Activated CD4-positive, alpha-beta memory T cell treated with anti-CD3 and anti-CD28 coated beads for 36 hours (primary cell): ENCODE measurements around the gene ANKRD39. TPM values are rescaled to one million over a fixed set of nuclear protein-coding genes. Genes with fewer than 3 reads are reported as not detected.

Source experiments
- CTCF ChIA-PET: fragments of 350-600 bp; sonication (Branson Sonifier 250); formaldehyde crosslinking; loops from one replicate; lab custom pipeline; 2021; ENCODE audit warnings: antibody characterized with exemption, inconsistent platforms; lab: Charles Lee
- POLR2A ChIA-PET: fragments of 350-600 bp; sonication (Branson Sonifier 250); formaldehyde crosslinking; loops from one replicate; lab custom pipeline; 2021; ENCODE audit warnings: antibody characterized with exemption; lab: Charles Lee
- DNase-seq: peaks from one replicate; pipeline ENCODE4 v3.0.0-alpha.2; 2020
- H3K27ac Mint-ChIP-seq: one replicate; pipeline ENCODE4 v1.8.0; 2021; ENCODE audit warnings: mixed read lengths
- H3K27me3 Mint-ChIP-seq: one replicate; pipeline ENCODE4 v1.8.0; 2021; ENCODE audit warnings: mixed read lengths
- H3K36me3 Mint-ChIP-seq: one replicate; pipeline ENCODE4 v1.8.0; 2021; ENCODE audit warnings: mixed read lengths
- H3K4me1 Mint-ChIP-seq: one replicate; pipeline ENCODE4 v1.8.0; 2021; ENCODE audit warnings: low read depth, mixed read lengths
- H3K4me3 Mint-ChIP-seq: one replicate; pipeline ENCODE4 v1.8.0; 2021; ENCODE audit warnings: mild to moderate bottlenecking, mixed read lengths
- H3K9me3 Mint-ChIP-seq: one replicate; pipeline ENCODE4 v1.8.0; 2021; ENCODE audit warnings: mixed read lengths
- intact Hi-C: fragments of 100-400 bp; cut with micrococcal nuclease; formaldehyde crosslinking; loops from one replicate; pipeline ENCODE4 v1.15.1; 2023
- total RNA-seq, 2 experiments: library from RNA; stranded (reverse); gene quantifications; one replicate each; pipeline ENCODE4 v1.2.3, GENCODE V29; 2021

Gene ANKRD39
- total RNA-seq, 2 experiments from 2014 or later: 29.0 to 35.1 TPM

DNA sequence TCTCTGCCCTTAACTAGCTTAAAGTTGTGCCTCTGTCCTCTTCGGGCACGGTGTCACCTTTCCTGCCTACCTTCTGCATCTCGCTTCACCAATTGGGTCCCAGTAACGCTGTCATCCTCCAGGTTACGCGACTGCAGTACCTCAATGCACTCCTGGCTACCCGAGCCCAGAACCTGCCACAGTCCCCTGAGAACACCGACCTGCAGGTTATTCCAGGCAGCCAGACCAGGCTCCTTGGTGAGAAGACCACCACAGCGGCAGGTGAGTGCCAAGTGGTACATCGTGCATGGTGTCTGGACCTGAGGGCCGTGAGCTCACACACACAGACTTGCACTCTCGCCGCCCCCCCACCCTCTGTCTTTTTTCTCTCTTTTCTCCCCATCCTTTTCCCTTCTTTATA, 28.9 kb downstream of the ANKRD39 start:
- no peak for DNase-seq
- H3K27me3 Mint-ChIP-seq: no peaks in the 10 kb centered on the region
- peaks cover 43% of the 10 kb centered on the region for H3K36me3 Mint-ChIP-seq
- H3K27ac Mint-ChIP-seq: no peak overlapping the region
- ChIA-PET POLR2A (no interaction called here), CTCF (no interaction called here)
- no peaks in the 10 kb centered on the region for H3K4me1 Mint-ChIP-seq
- no peaks in the 10 kb centered on the region for H3K9me3 Mint-ChIP-seq
- no peak overlapping the region for H3K4me3 Mint-ChIP-seq
- intact Hi-C loops: no loop called here

DNA sequence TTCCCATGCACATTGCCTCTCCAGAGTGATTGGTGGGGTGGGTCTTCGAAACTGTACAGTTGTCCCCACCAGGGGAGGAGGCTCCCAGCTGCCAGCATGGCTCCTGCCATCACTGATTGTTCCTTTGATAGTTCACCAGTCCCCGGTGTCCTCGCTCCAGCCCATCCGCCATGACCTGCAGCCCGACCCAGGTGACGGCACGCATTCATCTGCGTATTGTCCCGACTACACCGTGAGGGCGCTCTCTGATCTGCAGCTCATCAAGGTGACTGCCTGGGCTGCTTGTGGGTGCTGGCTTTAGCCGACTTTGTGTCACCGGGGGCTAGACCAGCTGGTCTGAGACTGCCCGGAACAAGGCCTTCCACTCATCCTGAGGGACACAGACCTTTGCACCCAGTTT, 29.4 kb downstream of the ANKRD39 start:
- intact Hi-C loops: no loop called here
- no peak for DNase-seq
- Mint-ChIP-seq H3K27me3 (no peaks in the 10 kb centered on the region), H3K9me3 (no peaks in the 10 kb centered on the region), H3K27ac (no peak overlapping the region), H3K4me1 (no peaks in the 10 kb centered on the region), H3K36me3 (peaks cover 41% of the 10 kb centered on the region), H3K4me3 (no peak overlapping the region)
- ChIA-PET CTCF (no interaction called here), POLR2A (no interaction called here)

DNA sequence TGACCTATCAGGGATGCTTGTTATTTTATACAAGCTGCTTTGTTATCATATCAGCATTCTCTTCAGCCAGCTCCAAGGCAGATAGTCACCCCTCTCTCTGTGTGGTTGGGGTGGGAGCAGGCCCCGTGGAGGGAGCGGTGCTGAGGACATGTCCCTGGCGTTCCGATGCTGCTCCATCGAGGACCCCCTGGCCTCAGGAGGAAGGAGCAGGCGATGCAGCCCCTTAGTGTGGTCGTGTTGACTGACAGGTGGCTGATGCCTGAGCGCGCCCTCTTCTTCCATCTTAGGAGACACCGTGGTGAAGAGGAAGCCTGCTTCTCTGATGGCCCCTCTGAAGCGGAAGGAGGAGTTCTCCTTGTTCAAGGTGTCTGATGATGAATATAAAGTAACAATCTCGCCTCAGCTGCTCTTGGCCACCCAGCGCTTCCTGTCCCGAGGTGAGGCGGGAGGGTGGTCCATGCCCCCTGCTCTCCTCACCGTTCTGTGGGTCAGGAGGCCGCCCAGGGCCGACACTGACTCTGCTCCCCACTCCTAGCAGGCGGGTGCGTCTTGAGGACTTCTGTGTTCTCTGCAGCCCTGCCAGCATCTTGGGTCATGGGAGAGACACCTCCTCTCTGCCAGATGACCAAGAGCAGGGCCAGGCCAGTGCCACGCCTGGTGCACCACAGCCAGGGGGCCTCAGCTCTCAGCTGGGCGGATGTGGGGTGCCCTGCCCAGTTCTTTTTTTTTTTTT, 31.1 kb downstream of the ANKRD39 start:
- no peak for DNase-seq
- H3K4me3 Mint-ChIP-seq: no peak overlapping the region
- H3K9me3 Mint-ChIP-seq: no peaks in the 10 kb centered on the region
- POLR2A ChIA-PET: no interaction called here
- H3K4me1 Mint-ChIP-seq: peaks cover under 1% of the 10 kb centered on the region
- intact Hi-C loops: no loop called here
- peaks cover 31% of the 10 kb centered on the region for H3K36me3 Mint-ChIP-seq
- H3K27me3 Mint-ChIP-seq: no peaks in the 10 kb centered on the region
- no peak overlapping the region for H3K27ac Mint-ChIP-seq
- CTCF ChIA-PET: no interaction called here

DNA sequence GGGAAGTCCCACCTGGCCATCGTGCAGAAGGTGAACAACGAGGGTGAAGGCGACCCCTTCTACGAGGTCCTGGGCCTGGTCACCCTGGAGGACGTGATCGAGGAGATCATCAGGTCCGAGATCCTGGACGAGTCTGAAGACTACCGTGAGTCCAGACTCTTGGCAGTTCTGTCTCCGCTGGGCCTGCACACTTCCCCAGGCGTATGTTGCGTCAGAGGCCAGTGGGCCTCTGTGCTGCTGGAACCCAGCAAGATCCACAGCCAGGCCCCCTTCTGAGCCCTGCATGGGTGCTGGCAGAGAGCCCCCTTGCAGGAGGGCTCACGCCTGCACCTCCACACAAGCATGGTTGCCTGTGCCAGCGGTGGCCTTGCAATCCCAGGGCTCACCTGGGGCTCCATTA, 32.8 kb downstream of the ANKRD39 start:
- intact Hi-C loops: no loop called here
- Mint-ChIP-seq H3K27me3 (no peaks in the 10 kb centered on the region), H3K4me1 (peaks cover 17% of the 10 kb centered on the region), H3K27ac (no peak overlapping the region), H3K9me3 (no peaks in the 10 kb centered on the region), H3K36me3 (peaks cover 21% of the 10 kb centered on the region), H3K4me3 (no peak overlapping the region)
- ChIA-PET CTCF (interaction anchor here (1.3 kb wide), 1 partner anchor 126 kb away, joined by 3 read pairs; no protein-coding TSS in a partner anchor), POLR2A (no interaction called here)
- DNase-seq: no peak

DNA sequence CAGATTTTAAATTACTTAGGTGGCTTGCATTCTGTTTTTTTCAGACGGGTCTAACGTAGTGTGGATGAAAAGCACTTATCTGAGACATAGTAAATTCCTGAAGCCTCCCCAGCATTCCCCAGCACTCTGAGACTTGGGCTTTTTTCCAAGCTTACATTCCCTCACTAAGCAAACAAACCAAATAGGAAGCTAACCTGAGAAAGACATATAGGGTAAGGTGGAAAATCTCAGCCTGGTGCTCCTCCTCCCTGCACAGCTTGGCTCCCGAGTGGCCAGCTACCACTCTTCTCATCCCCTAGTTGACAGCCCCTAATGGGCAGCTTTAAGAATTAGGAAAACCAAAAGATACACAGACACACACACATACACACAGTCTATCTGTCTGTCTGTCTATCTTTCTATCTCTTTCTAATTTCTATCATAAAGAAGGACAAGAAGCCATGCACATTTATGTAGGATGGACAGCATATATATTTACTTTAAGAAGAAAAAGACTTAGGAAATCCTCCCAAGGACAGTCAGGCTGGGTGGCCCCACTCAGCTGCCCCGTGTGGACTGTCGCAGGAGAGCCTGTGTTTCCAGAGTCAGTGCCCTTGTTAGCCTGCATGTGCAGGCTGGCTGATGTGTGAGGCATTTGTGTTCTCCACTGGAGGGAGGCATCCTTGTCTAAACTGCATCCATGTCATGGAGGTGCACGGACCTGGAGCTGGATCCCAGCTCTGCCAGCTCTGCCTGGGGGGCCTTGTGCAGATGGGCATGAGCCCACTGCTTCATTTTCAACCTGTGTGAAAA, 33.5 kb downstream of the ANKRD39 start:
- POLR2A ChIA-PET: no interaction called here
- Mint-ChIP-seq H3K27ac (peak overlapping the region; percentile 19), H3K4me1 (peaks cover 25% of the 10 kb centered on the region), H3K9me3 (no peaks in the 10 kb centered on the region), H3K27me3 (no peaks in the 10 kb centered on the region), H3K36me3 (peaks cover 17% of the 10 kb centered on the region), H3K4me3 (no peak overlapping the region)
- CTCF ChIA-PET: interaction anchor here (1.3 kb wide), 1 partner anchor 127 kb away, joined by 3 read pairs; no protein-coding TSS in a partner anchor
- no peak for DNase-seq
- intact Hi-C loops: no loop called here

DNA sequence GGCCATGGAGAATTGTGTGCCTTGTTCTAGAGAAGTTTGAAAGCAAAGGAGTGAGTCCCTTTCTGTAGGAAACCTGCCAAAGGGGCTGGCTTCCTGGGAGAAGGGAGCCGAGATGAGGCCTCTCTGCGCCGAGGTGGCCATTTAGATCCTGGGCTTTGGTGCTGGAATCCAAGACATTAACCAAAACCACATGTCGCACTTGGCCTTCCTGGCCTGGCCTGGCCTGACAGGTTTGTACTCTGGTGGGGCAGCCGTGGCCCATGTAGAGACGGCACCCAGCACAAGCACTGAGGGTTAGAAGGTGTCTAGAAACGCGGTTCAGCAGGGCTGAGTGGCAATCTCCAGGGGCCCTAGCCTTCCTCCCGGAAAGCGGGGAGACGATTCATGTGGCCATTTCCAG, 34.6 kb downstream of the ANKRD39 start:
- Mint-ChIP-seq H3K36me3 (peaks cover 13% of the 10 kb centered on the region), H3K4me3 (no peak overlapping the region), H3K27ac (no peak overlapping the region), H3K9me3 (no peaks in the 10 kb centered on the region), H3K4me1 (peaks cover 36% of the 10 kb centered on the region), H3K27me3 (no peaks in the 10 kb centered on the region)
- intact Hi-C loops: no loop called here
- POLR2A ChIA-PET: no interaction called here
- DNase-seq: no peak
- CTCF ChIA-PET: interaction anchor here (1.1 kb wide), 1 partner anchor 21 kb away, joined by 3 read pairs; no protein-coding TSS in a partner anchor

DNA sequence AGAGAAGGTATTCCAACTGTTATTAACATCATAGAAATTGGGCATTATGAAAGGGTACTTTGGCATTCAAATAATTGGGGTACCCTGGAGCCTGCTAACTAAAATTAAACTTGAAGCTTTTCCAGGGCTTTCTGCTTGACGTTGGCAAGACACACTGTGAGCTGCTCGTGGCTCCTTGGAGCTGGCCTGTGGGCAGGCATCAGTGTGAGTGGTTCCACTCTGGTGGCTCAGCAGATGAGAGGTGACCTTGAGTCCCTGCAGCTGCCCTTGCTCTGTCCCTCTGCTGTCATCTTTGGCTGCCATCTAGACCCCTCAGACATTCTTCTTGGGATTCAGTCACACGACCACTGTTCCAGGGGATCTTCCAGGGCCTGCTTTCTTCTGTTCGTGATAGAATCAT, 35.0 kb downstream of the ANKRD39 start:
- ChIA-PET CTCF (interaction anchor here (1.1 kb wide), 1 partner anchor 21 kb away, joined by 3 read pairs; no protein-coding TSS in a partner anchor), POLR2A (no interaction called here)
- no peaks in the 10 kb centered on the region for H3K27me3 Mint-ChIP-seq
- peaks cover 11% of the 10 kb centered on the region for H3K36me3 Mint-ChIP-seq
- intact Hi-C loops: no loop called here
- H3K4me1 Mint-ChIP-seq: peaks cover 40% of the 10 kb centered on the region
- no peaks in the 10 kb centered on the region for H3K9me3 Mint-ChIP-seq
- H3K4me3 Mint-ChIP-seq: no peak overlapping the region
- no peak for DNase-seq
- H3K27ac Mint-ChIP-seq: no peak overlapping the region

DNA sequence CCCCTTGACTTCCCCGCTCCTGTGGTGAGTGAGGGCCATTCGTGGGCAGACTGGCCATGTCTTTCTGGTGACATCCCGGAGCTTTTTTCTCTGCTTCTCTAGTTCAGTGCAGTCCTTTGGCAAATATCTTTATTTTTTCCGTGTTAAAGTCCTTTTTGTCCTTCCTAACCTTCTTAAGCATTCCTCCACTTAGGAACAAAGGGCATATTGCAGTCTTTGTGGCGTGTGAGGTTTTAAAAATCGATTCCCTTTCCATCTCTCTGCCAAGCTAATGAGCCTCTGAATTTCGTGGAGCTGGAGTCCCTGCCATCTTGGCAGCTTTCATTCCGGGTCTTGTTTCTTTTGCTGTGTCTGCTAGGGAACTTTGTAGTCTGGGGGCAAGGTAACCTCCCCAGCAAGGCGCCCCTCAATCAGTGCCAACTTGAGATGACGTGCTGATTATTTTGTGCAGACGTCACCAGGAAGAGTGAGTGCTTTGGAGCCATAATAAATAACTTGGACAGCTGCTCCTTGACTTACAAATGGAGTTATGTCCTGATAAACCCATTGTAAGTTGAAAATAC, 36.6 kb downstream of the ANKRD39 start:
- DNase-seq: no peak
- ChIA-PET CTCF (interaction anchor here (0.9 kb wide), 1 partner anchor 142 kb away, joined by 3 read pairs; no protein-coding TSS in a partner anchor), POLR2A (interaction anchor here (0.6 kb wide), 1 partner anchor 14 kb away, joined by 5 read pairs; no protein-coding TSS in a partner anchor)
- Mint-ChIP-seq H3K27me3 (no peaks in the 10 kb centered on the region), H3K36me3 (peaks cover 11% of the 10 kb centered on the region), H3K9me3 (no peaks in the 10 kb centered on the region), H3K4me1 (peaks cover 48% of the 10 kb centered on the region), H3K4me3 (no peak overlapping the region), H3K27ac (no peak overlapping the region)
- intact Hi-C loops: no loop called here

DNA sequence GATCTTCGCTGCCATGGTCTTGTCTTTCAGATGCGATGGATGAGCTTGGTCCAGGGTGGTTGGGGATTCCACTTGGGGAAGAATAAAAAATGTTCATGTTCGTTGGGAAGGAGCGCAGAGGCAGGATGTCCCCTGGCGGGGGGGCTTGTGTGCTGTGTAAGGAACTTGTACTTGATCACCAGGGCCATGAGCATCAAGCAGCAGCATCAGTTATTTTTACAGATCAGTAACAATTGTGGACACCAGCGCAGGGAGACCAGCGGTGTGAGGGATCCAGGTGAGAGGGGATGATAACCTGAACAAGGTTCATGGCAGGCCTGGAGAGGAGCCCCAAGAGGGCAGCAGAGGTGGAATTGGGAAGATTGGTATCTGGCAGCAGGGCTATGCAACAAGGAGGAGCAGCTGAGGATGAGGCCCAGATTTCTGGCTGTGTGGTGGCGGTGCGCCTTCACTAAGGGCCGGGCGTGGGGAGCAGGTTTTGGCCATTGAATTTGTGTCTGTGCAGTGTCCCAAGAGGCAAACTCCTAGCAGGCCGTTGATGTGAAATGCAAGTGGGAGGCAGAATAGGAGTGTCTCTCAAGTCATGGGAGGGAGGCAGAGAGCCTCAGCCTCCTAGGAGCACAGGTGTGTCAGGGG, 37.8 kb downstream of the ANKRD39 start:
- ChIA-PET POLR2A (interaction anchor here (0.6 kb wide), 1 partner anchor 28 kb away, joined by 5 read pairs; no protein-coding TSS in a partner anchor), CTCF (interaction anchor here (0.6 to 1.2 kb wide), 4 partner anchors 11 to 293 kb away, joined by 3 to 4 read pairs (median 3); partner anchors contain the start of genes ANKRD36 and ANKRD39)
- H3K9me3 Mint-ChIP-seq: no peaks in the 10 kb centered on the region
- peaks cover 4% of the 10 kb centered on the region for H3K36me3 Mint-ChIP-seq
- intact Hi-C loops: loop anchor here (5.0 kb wide), 4 partner anchors 37 to 292 kb away; partner anchors contain the start of genes ANKRD36, ANKRD39 and CNNM4
- H3K27me3 Mint-ChIP-seq: no peaks in the 10 kb centered on the region
- H3K4me1 Mint-ChIP-seq: peaks cover 54% of the 10 kb centered on the region
- DNase-seq: no peak
- H3K27ac Mint-ChIP-seq: no peak overlapping the region
- H3K4me3 Mint-ChIP-seq: no peak overlapping the region

DNA sequence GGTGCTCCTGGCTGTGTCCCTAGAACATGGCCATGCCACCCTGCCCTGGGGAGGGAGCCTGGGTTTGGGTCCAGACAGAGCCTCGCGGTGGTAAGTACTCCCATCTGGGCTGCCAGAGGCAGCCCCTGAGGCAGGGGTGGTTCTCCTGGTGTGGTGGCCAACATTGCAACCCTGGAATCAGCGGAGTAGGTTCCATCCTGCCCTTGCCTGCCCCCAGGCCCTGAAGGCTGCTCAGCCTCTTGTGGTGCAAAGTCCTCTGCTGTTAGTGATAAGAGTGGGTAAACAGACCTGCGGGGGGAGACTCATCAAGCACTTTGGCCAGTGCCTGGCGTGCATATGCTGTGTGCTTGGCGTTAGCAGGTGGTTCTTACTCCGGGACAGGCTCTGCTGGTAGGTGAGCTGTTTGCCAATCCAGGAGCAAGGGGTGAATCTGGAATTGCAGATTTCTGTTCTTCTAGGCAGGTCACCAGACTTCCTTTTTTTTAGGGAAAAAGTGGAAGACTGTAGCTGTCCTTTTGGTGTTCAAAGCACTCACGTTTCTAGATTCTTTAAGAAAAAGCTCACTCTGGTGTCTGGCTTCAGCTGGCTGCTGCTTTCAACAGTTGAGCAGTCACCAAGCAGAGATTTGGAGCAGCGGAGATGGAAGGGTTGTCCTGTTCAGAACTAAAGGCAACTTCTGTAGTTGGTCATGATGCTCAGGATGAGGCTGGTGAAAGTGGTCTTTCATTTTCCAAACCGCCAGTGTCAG, 38.5 kb downstream of the ANKRD39 start:
- peaks cover 56% of the 10 kb centered on the region for H3K4me1 Mint-ChIP-seq
- no peak for DNase-seq
- H3K27ac Mint-ChIP-seq: no peak overlapping the region
- peaks cover 4% of the 10 kb centered on the region for H3K36me3 Mint-ChIP-seq
- POLR2A ChIA-PET: interaction anchor here (0.6 to 1.0 kb wide), 2 partner anchors 14 to 27 kb away, joined by 4 to 5 read pairs; no protein-coding TSS in a partner anchor
- H3K9me3 Mint-ChIP-seq: no peaks in the 10 kb centered on the region
- H3K27me3 Mint-ChIP-seq: no peaks in the 10 kb centered on the region
- H3K4me3 Mint-ChIP-seq: no peak overlapping the region
- intact Hi-C loops: loop anchor here (5.0 kb wide), 4 partner anchors 38 to 293 kb away; partner anchors contain the start of genes ANKRD36, ANKRD39 and CNNM4
- CTCF ChIA-PET: interaction anchor here (0.8 to 1.2 kb wide), 3 partner anchors 18 to 293 kb away, joined by 3 to 4 read pairs (median 3); partner anchors contain the start of genes ANKRD36 and ANKRD39
